Chondrocyte (in vitro differentiated cells): Measurements from ENCODE around the gene DHRS13. TPM values are rescaled to one million over a fixed set of nuclear protein-coding genes. Genes with fewer than 3 reads are reported as not detected.

Experiments
- DNase-seq: peaks from one replicate; pipeline ENCODE4 v3.0.0; 2021; ENCODE audit warnings: mixed read lengths, low spot score
- H3K27ac Mint-ChIP-seq: one replicate; pipeline ENCODE4 v1.8.0; 2021; ENCODE audit warnings: mild to moderate bottlenecking, moderate library complexity, mixed read lengths; ENCODE audit not compliant: unreplicated experiment
- H3K27me3 Mint-ChIP-seq: 2 replicates; pipeline ENCODE4 v1.8.0; 2021; ENCODE audit warnings: low read depth, mixed read lengths
- H3K36me3 Mint-ChIP-seq: 2 replicates; pipeline ENCODE4 v1.8.0; 2021; ENCODE audit warnings: low read depth, mixed read lengths
- H3K4me1 Mint-ChIP-seq: 2 replicates; pipeline ENCODE4 v1.8.0; 2021; ENCODE audit warnings: low read depth, mild to moderate bottlenecking, mixed read lengths
- H3K4me3 Mint-ChIP-seq: one replicate; pipeline ENCODE4 v1.8.0; 2021; ENCODE audit warnings: mild to moderate bottlenecking, moderate library complexity, mixed read lengths; ENCODE audit not compliant: unreplicated experiment
- H3K9me3 Mint-ChIP-seq: 2 replicates; pipeline ENCODE4 v1.8.0; 2021; ENCODE audit warnings: low read depth, mixed read lengths
- long read RNA-seq: library from polyadenylated mRNA; stranded (forward); transcript quantifications from one replicate; pipeline ENCODE4 v2.0.0, GENCODE V29; 2021
- total RNA-seq: library from RNA; stranded (reverse); gene quantifications from 3 replicates; pipeline ENCODE4 v1.2.1, GENCODE V29; 2021
- TF ChIP-seq, protein P1 (sequence below): fragments of 200-600 bp; sonication (generic); IDR thresholded peaks from 2 replicates; pipeline ENCODE4 v1.5.0; 2021; ENCODE audit warnings: antibody characterized with exemption, mild to moderate bottlenecking, moderate library complexity

The DHRS13 gene
- total RNA-seq: 4.4 to 6.0 TPM (median 5.8 TPM) in 3 replicates
- long read RNA-seq, transcript DHRS13-202 (4 exons, 2,037 nt): major isoform, 7 of 14 reads
- long read RNA-seq, partial matches to known transcripts: 0 of 14 reads
- long read RNA-seq, other reads (novel, unspliced or antisense): 2 of 14 reads

GRCh38 chr17:28902819-28903545 lies at the start of gene DHRS13:
TSS of gene DHRS13 (minus strand) at chr17:28903079. CDS start at chr17:28902944, 135 bp downstream.
- H3K4me3 Mint-ChIP-seq: peak within 1 kb of the TSS; percentile 79
- H3K4me1 Mint-ChIP-seq: peaks cover 14% of the 10 kb centered on the region
- TF ChIP-seq, protein P1, sequence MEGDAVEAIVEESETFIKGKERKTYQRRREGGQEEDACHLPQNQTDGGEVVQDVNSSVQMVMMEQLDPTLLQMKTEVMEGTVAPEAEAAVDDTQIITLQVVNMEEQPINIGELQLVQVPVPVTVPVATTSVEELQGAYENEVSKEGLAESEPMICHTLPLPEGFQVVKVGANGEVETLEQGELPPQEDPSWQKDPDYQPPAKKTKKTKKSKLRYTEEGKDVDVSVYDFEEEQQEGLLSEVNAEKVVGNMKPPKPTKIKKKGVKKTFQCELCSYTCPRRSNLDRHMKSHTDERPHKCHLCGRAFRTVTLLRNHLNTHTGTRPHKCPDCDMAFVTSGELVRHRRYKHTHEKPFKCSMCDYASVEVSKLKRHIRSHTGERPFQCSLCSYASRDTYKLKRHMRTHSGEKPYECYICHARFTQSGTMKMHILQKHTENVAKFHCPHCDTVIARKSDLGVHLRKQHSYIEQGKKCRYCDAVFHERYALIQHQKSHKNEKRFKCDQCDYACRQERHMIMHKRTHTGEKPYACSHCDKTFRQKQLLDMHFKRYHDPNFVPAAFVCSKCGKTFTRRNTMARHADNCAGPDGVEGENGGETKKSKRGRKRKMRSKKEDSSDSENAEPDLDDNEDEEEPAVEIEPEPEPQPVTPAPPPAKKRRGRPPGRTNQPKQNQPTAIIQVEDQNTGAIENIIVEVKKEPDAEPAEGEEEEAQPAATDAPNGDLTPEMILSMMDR: peak; percentile 97
- H3K27me3 Mint-ChIP-seq: no peaks in the 10 kb centered on the region
- H3K27ac Mint-ChIP-seq: peak within 1 kb of the TSS; percentile 74
- no peaks in the 10 kb centered on the region for H3K9me3 Mint-ChIP-seq
- H3K36me3 Mint-ChIP-seq: peaks cover 9% of the 10 kb centered on the region
- no peak for DNase-seq

DNA sequence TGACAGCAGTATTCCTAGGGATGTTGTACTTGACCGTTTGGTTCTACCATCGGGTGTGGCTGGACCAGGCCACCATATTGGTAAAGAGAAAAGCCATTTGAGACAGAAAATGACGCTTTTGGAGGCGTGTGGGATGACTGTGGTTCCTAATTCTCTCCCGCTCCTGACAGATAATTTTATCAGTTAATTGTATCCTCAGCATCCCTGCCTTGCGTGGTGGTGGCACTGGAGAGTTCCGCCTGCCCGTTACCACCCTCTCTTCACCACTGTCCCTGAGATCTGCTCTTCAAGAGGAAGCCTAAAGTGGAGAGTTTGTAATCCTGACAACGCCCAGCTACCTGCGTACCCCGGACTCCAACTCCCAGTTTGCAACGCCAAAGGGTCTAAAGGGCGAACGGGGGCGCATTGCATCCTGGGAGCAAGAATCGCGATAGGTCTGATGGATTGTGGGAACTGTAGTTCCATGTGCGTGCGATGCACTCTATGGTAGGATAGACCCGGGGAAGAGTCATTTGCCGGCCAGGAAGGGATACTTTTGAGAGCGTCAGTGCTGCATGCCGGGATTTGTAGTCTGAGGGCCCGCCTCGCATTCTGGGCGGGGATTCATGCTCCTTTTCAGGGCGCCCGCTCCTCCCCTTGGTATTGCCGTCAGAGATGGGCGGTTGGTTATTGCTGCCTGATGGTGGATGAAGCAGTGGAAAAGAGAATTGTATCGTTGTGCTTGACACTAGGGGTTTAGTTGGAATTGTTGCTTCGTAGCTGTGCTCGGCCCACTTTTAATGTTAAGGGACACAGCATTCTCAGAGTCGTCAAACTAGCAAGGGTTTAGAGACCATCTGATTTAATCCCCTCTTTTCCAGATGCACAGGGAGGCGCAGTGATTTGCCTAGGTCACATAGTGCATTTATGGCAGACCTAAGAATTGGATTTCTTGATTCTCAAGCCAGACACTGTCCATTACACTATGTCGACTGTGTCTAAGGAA lies 49.4 kb upstream of the DHRS13 start:
- no peaks in the 10 kb centered on the region for H3K27me3 Mint-ChIP-seq
- no peak overlapping the region for H3K27ac Mint-ChIP-seq
- peaks cover 20% of the 10 kb centered on the region for H3K4me1 Mint-ChIP-seq
- no peaks in the 10 kb centered on the region for H3K36me3 Mint-ChIP-seq
- TF ChIP-seq, protein P1: no peak
- H3K4me3 Mint-ChIP-seq: no peak overlapping the region
- peak; percentile 97 for DNase-seq
- H3K9me3 Mint-ChIP-seq: no peaks in the 10 kb centered on the region

DNA sequence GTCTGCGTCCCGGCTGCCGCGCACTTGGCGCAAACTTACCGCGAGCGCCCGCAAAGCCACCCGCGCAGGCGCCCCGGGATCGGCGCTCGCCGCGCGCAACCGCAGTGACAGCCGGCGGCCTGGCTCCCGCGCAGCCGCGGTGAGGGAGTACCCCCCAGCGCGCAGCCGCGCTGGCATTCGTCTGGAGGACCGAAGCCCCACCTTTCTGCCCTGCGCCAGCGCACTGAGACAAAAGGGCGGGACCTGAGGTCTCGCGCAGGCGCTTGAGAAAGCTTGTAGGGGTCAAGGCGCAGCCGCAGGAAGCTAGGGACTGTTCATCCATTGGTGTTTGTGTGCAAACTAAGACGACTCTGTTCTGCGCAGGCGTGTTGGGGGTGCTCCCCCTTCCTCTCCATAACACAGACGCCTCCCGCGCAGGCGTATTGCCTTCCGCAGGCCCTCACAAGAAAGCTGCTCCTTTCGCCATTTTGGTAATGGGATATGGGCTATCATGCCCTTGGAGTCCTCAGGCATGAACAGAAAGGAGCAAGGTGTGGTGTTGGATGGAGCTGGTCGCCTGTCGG lies 48.6 kb upstream of the DHRS13 start, which contains the start of gene PHF12:
TSS of gene PHF12 (minus strand) at position 91 of the 563 bp plus-strand sequence. CDS start 558 bp downstream, outside the sequence.
- DNase-seq: peak; percentile 100
- peak within 1 kb of the TSS; percentile 93 for H3K4me3 Mint-ChIP-seq

DNA sequence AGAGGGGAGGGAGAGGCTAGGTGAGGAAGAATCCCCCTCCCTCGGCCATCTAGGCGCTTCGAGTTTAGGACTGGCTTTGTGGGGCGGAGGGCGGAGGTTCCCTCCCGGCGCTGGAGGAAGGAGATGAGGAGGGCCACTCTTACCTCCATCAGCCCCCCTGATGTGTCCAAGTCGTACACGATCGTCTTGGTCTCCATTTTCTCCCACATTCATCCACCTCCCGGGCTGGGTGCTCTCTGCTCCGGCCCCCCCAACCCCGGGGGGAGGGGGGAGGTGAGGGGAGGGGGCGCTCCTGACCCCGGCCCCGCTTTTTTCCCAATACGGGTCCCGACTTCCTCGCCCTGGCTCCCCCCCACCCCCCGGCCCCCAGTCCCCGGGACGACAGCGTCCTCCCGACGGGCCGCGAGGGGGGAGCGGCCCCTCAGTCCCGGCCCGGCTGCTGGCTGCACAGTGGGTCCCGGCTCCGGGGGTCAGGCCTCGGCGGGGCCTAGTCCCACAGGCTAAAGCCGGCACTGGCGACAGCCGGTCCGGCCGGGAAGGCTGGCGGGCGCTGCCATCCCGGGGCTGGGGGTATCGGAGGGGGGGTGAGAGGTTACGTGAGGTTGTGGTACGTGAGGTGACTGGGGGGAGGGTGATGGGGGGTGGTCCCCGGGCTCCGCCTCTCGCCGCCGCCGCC lies 48.0 kb upstream of the DHRS13 start:
- Mint-ChIP-seq H3K27me3 (no peaks in the 10 kb centered on the region), H3K36me3 (no peaks in the 10 kb centered on the region), H3K4me3 (peak overlapping the region; percentile 93), H3K9me3 (no peaks in the 10 kb centered on the region), H3K4me1 (peaks cover 32% of the 10 kb centered on the region), H3K27ac (peak overlapping the region; percentile 92)
- no peak for DNase-seq
- TF ChIP-seq, protein P1: no peak

More for the DNA sequence above, 48.6 kb upstream of the DHRS13 start, which contains the start of gene PHF12:
- TF ChIP-seq, protein P1: no peak
- H3K36me3 Mint-ChIP-seq: no peaks in the 10 kb centered on the region
- peak within 1 kb of the TSS; percentile 92 for H3K27ac Mint-ChIP-seq
- H3K27me3 Mint-ChIP-seq: no peaks in the 10 kb centered on the region
- H3K4me1 Mint-ChIP-seq: peaks cover 26% of the 10 kb centered on the region
- no peaks in the 10 kb centered on the region for H3K9me3 Mint-ChIP-seq
